Keratinocyte (primary cell): ENCODE measurements around the gene WFIKKN1. TPM values are rescaled to one million over a fixed set of nuclear protein-coding genes. Genes with fewer than 3 reads are reported as not detected.

Experiments used
- DNase-seq: peaks from one replicate; pipeline ENCODE4 v3.0.0-alpha.2; 2011; ENCODE audit warnings: low read depth, missing footprints, low spot score
- FAIRE-seq: peaks from 2 replicates; lab custom pipeline; 2011; peaks lifted over from hg19 to GRCh38; lab: Jason Lieb, UNC
- H2AFZ ChIP-seq: 2 replicates; pipeline ENCODE4 v1.6.0; 2012; ENCODE audit warnings: low read length, control low read depth, inconsistent platforms; ENCODE audit not compliant: control insufficient read depth
- H3K27ac ChIP-seq: 2 replicates; pipeline ENCODE4 v1.5.1; 2011; ENCODE audit warnings: low read length; ENCODE audit not compliant: control insufficient read depth, insufficient read depth
- H3K27me3 ChIP-seq: 3 replicates; pipeline ENCODE4 v1.6.0; 2011; ENCODE audit warnings: low read length; ENCODE audit not compliant: control insufficient read depth, insufficient read depth; ENCODE audit errors: extremely low read depth
- H3K36me3 ChIP-seq, 2 experiments: 2 replicates in 1 of 2; 3 replicates in 1 of 2; pipeline ENCODE4 v1.5.1; 2011; ENCODE audit warnings: low read length in 2 of 2, mild to moderate bottlenecking in 1 of 2; ENCODE audit not compliant: control insufficient read depth in 2 of 2, insufficient read depth in 2 of 2; ENCODE audit errors: extremely low read depth in 1 of 2
- H3K4me1 ChIP-seq: 3 replicates; pipeline ENCODE4 v1.5.1; 2011; ENCODE audit warnings: low read length; ENCODE audit not compliant: control insufficient read depth, insufficient read depth; ENCODE audit errors: extremely low read depth
- H3K4me2 ChIP-seq: 3 replicates; pipeline ENCODE4 v1.6.0; 2011; ENCODE audit warnings: low read depth, low read length; ENCODE audit not compliant: control insufficient read depth, insufficient read depth; ENCODE audit errors: extremely low read depth
- H3K4me3 ChIP-seq, 3 experiments: fragments of 200-600 bp in 1 of 3; sonication (generic) in 1 of 3; 2 replicates in 2 of 3; 3 replicates in 1 of 3; pipeline ENCODE4 v1.5.1; 2011 to 2016; ENCODE audit warnings: low read length in 3 of 3, mild to moderate bottlenecking in 3 of 3, control low read depth in 2 of 3, inconsistent platforms in 1 of 3, low read depth in 1 of 3, mixed read lengths in 1 of 3, mixed run types in 1 of 3, moderate library complexity in 1 of 3; ENCODE audit not compliant: control insufficient read depth in 2 of 3, insufficient read depth in 2 of 3; ENCODE audit errors: extremely low read depth in 1 of 3
- H3K79me2 ChIP-seq: 2 replicates; pipeline ENCODE4 v1.6.0; 2012; ENCODE audit warnings: low read length; ENCODE audit not compliant: control insufficient read depth, insufficient read depth
- H3K9ac ChIP-seq: 3 replicates; pipeline ENCODE4 v1.6.0; 2011; ENCODE audit warnings: low read length; ENCODE audit not compliant: control insufficient read depth, insufficient read depth; ENCODE audit errors: extremely low read depth
- H3K9me1 ChIP-seq: 3 replicates; pipeline ENCODE4 v1.6.0; 2011; ENCODE audit warnings: low read length; ENCODE audit not compliant: control insufficient read depth, insufficient read depth; ENCODE audit errors: extremely low read depth
- H3K9me3 ChIP-seq: 2 replicates; pipeline ENCODE4 v1.5.1; 2012; ENCODE audit warnings: low read depth, low read length; ENCODE audit not compliant: control insufficient read depth
- H4K20me1 ChIP-seq: 3 replicates; pipeline ENCODE4 v1.6.0; 2011; ENCODE audit warnings: low read length; ENCODE audit not compliant: control insufficient read depth, insufficient read depth; ENCODE audit errors: extremely low read depth
- EZH2 ChIP-seq: IDR thresholded peaks from one replicate; pipeline ENCODE4 v1.6.1; 2012; ENCODE audit warnings: inconsistent platforms, mild to moderate bottlenecking, low read length, moderate library complexity
- dilution Hi-C: fragments of 300-500 bp; cut with MboI; formaldehyde crosslinking; loops from one replicate; pipeline ENCODE4 v1.7.0; 2020; ENCODE audit warnings: low sequenced_read_pairs; ENCODE audit not compliant: extremely low pct_ligation_motif_present
- polyA plus RNA-seq, 5 experiments: library from polyadenylated mRNA; depleted of rRNA in 3 of 5; stranded (reverse) in 3 of 5; stranded (forward) in 1 of 5; unstranded in 1 of 5; fragments of >200 nt; gene quantifications; 1 replicate in 1 of 5; 2 replicates in 3 of 5; 3 replicates in 1 of 5; pipeline versions ENCODE4 v1.2.1 to v1.2.3, GENCODE V29; 2011 to 2012; ENCODE audit warnings: missing spikeins in 2 of 5, low read depth in 1 of 5, low replicate concordance in 1 of 5
- TF ChIP-seq, protein P1 (sequence below), 3 experiments: IDR thresholded peaks in 1 of 3; conservative IDR thresholded peaks in 1 of 3; optimal IDR thresholded peaks in 1 of 3; 2 replicates in 2 of 3; 3 replicates in 1 of 3; pipeline versions ENCODE3 to v1.5.1; 2011; ENCODE audit warnings: low read length in 3 of 3, mild to moderate bottlenecking in 3 of 3, moderate library complexity in 2 of 3, control low read depth in 1 of 3, inconsistent platforms in 1 of 3; ENCODE audit not compliant: insufficient read depth in 2 of 3; ENCODE audit errors: extremely low read depth in 1 of 3

WFIKKN1 gene
- polyA plus RNA-seq, 1 donor (not counting 4 experiments of a cell fraction or from before 2014, with no cell fraction given) = not detected

DNA sequence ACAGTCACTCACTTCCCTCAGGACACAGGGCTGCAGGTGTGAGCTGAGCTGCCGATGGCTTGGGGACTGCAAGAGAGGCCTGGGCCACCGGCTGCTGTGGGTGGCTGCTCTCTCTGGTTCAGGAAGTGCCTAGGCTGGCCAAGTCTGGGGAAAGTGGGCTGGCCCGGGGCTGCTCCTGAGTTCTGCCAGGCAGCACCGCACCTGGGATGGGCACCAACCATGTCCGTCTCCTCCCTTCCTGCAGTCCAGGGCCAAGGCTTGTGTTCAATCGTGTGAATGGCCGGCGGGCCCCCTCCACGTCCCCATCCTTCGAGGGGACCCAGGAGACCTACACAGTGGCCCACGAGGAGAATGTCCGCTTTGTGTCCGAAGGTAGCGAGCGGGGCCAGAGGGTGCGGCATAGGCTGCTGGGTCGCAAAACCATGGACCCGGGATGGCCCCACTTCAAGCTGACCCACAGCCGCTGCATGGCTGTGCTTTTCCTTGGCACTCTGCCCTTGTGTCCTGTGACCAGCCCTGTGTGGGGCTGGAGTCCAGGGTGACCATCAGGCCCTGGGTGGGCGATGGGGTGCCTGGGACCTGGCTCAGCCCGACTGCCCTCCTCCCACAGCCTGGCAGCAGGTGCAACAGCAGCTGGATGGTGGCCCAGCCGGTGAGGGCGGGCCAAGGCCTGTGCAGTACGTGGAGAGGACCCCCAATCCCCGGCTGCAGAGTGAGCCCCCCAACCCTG lies 16.6 kb downstream of the WFIKKN1 start:
- DNase-seq (no peak), FAIRE-seq (no peak)
- H2AFZ ChIP-seq = no peak overlapping the region
- no peaks in the 10 kb centered on the region for H4K20me1 ChIP-seq
- no peaks in the 10 kb centered on the region for H3K27me3 ChIP-seq
- H3K79me2 ChIP-seq = peaks cover 6% of the 10 kb centered on the region
- H3K9me3 ChIP-seq = no peaks in the 10 kb centered on the region
- dilution Hi-C loops = no loop called here
- H3K4me3 ChIP-seq = no peak overlapping the region
- H3K9me1 ChIP-seq = peaks cover 2% of the 10 kb centered on the region
- peaks cover 1 to 4% of the 10 kb centered on the region in 2 experiments for H3K36me3 ChIP-seq
- TF ChIP-seq, protein P1, sequence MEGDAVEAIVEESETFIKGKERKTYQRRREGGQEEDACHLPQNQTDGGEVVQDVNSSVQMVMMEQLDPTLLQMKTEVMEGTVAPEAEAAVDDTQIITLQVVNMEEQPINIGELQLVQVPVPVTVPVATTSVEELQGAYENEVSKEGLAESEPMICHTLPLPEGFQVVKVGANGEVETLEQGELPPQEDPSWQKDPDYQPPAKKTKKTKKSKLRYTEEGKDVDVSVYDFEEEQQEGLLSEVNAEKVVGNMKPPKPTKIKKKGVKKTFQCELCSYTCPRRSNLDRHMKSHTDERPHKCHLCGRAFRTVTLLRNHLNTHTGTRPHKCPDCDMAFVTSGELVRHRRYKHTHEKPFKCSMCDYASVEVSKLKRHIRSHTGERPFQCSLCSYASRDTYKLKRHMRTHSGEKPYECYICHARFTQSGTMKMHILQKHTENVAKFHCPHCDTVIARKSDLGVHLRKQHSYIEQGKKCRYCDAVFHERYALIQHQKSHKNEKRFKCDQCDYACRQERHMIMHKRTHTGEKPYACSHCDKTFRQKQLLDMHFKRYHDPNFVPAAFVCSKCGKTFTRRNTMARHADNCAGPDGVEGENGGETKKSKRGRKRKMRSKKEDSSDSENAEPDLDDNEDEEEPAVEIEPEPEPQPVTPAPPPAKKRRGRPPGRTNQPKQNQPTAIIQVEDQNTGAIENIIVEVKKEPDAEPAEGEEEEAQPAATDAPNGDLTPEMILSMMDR (optimal IDR thresholded peaks at IDR 0.05 in 1 of 3, IDR thresholded peaks at IDR 0.05 in 1 of 3, conservative IDR thresholded peaks at IDR 0.05 in 1 of 3; ENCODE audit: extremely low read depth in 1 of 3, insufficient read depth in 2 of 3, low read length in 3 of 3) = no peak
- no peak for TF ChIP-seq EZH2
- peaks cover 16% of the 10 kb centered on the region for H3K4me1 ChIP-seq
- H3K9ac ChIP-seq = no peak overlapping the region
- peak overlapping the region; percentile 92 for H3K4me2 ChIP-seq
- H3K27ac ChIP-seq = no peak overlapping the region

DNA sequence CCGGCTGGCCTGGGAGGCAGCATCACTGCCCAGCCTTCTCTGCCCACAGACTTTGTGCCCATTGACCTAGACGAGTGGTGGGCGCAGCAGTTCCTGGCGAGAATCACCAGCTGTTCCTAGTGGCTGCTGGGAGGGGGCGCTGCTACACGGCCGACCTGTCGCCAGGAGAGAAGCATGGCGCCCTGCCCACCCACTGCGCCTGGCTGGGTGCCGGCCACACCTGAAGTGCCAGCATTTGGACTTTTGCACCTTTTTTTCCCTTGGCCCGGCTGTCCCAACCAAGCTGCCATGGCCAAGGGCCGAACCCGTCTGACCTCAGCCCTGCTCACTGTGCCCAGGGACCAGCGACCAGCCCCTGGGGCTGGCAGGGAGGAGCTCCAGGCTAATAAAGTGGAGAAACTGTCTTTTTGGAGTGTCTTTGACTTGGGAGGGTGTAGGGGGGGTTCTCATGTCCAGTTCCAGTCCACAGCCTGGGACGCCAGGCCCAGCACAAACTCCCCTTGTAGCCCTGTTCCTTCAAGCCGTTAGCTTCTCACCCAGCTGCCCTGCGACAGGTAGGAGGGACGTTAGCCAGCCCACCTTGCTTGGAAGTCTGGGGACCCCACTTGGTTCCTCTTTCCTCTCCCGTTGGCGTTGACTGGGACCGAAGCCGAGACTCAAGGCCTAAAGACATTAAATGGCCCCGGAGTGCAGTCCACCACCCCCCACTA lies 17.4 kb downstream of the WFIKKN1 start:
- H3K9me1 ChIP-seq = no peaks in the 10 kb centered on the region
- peak overlapping the region; percentile 92 for H3K4me2 ChIP-seq
- DNase-seq (no peak), FAIRE-seq (no peak)
- peaks cover 11% of the 10 kb centered on the region for H3K4me1 ChIP-seq
- H3K9ac ChIP-seq = peak overlapping the region; percentile 78
- dilution Hi-C loops = no loop called here
- TF ChIP-seq EZH2 = no peak
- TF ChIP-seq, protein P1 (optimal IDR thresholded peaks at IDR 0.05 in 1 of 3, IDR thresholded peaks at IDR 0.05 in 1 of 3, conservative IDR thresholded peaks at IDR 0.05 in 1 of 3; ENCODE audit: extremely low read depth in 1 of 3, insufficient read depth in 2 of 3, low read length in 3 of 3) = peak; percentile 69 to 86 (median 84)
- no peaks in the 10 kb centered on the region for H4K20me1 ChIP-seq
- peaks cover 5 to 6% of the 10 kb centered on the region in 2 experiments for H3K36me3 ChIP-seq
- peak overlapping the region; percentile 81 for H3K27ac ChIP-seq
- H3K79me2 ChIP-seq = peaks cover 6% of the 10 kb centered on the region
- H3K9me3 ChIP-seq = no peaks in the 10 kb centered on the region
- H3K27me3 ChIP-seq = no peaks in the 10 kb centered on the region
- H3K4me3 ChIP-seq = peak overlapping the region; percentile 44 to 82 (median 78)
- H2AFZ ChIP-seq = peak overlapping the region; percentile 49
